ENCODE results near the gene FGFR3.

Gene FGFR3

DNA sequence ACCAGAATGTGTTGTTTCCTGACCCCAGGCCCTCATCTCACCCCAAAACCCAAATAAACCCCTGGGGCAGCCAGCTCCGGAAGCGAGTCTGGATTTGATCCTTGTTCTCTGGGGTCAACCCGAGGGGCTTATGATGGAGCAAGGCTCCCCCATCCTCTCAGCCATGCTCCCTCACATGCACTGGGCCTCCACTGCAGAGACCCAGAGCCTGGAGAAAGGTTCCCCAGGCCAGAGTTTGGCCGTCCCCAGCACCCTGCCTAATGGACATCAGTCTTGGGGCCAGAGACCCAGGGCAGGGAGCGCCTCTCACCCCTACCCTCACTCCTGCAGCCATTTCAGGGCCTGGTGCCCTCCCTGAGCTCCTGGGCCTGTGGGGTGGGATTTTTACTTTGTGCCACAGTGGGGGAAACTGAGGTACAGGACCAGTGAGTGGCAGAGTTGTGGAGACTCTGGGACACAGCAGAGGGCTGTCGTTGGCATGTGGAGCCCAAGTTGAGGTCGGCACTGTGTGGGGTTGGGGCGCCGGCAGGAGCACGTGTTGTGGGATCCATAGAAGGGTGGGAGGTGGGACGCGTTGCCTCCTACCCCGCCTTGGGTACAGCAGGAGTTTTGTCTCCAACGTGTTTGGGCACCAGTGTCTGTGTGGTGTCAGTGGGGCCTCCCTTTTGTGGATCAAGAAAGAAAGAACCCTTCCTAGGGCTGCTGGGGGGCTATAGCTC lies 3.6 kb downstream of the FGFR3 start:
- no peak overlapping the region for H3K4me2 ChIP-seq (ENCODE audit: low read depth, low read length)
- peaks cover 74% of the 10 kb centered on the region for H3K27me3 ChIP-seq (replicated peaks; ENCODE audit: insufficient read depth, low read length)

DNA sequence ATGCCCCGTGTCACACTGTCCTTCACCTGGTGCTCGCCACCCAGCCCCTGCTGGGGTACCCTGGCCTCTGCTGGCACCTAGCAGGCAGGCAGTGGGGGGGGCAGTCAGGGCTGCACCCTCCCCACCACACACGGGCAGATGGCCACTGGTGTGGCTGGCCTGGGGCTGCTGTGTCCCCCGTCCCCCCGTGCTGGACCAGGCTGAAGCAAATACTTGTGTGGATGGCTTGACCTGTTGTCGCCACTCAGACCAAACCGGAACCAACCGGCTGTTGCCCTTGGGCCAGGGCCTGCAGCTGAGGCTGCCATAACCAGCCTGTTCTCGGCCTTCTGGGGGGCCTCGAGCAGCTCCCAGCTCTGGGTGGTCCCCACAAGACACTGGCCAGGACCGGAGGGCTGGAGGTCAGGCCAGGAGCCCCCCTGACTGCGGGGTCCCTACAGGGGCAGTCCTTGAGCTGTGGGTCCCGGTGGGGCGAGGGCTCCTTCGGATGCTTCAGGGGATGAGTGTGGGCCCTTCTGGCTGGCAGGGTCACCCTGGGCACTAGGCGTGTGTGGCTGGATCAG lies 4.3 kb downstream of the FGFR3 start:
- Histone ChIP-seq H3K27me3 (replicated peaks; ENCODE audit: insufficient read depth, low read length) (peaks cover 71% of the 10 kb centered on the region), H3K9ac (ENCODE audit: low read length) (no peak overlapping the region), H3F3A (ENCODE audit: insufficient read depth, low read length) (no peaks in the 10 kb centered on the region), H3K4me3 (ENCODE audit: low read length) (no peak overlapping the region), H3K4me2 (ENCODE audit: low read depth, low read length) (no peak overlapping the region), H3K27ac (ENCODE audit: low read length) (no peak overlapping the region), H3K9me3 (replicated peaks; ENCODE audit: insufficient read depth, low read length) (no peaks in the 10 kb centered on the region), H2AFZ (ENCODE audit: low read length) (no peak overlapping the region), H4K20me1 (ENCODE audit: insufficient read depth, low read length) (no peaks in the 10 kb centered on the region), H3K4me1 (ENCODE audit: low read length) (no peaks in the 10 kb centered on the region), H3K79me2 (ENCODE audit: low read length) (no peaks in the 10 kb centered on the region), H3K36me3 (replicated peaks; ENCODE audit: insufficient read depth, low read length) (no peaks in the 10 kb centered on the region), H3K9me2 (replicated peaks; ENCODE audit: insufficient read depth, low read length) (no peaks in the 10 kb centered on the region)
- no peak for DNase-seq
- TF ChIP-seq EZH2 (optimal IDR thresholded peaks at IDR 0.05; ENCODE audit: low read depth, low read length) (no peak), EZH2phosphoT487 (IDR thresholded peaks at IDR 0.05; ENCODE audit: low read length) (no peak)
- TF ChIP-seq, protein P1, sequence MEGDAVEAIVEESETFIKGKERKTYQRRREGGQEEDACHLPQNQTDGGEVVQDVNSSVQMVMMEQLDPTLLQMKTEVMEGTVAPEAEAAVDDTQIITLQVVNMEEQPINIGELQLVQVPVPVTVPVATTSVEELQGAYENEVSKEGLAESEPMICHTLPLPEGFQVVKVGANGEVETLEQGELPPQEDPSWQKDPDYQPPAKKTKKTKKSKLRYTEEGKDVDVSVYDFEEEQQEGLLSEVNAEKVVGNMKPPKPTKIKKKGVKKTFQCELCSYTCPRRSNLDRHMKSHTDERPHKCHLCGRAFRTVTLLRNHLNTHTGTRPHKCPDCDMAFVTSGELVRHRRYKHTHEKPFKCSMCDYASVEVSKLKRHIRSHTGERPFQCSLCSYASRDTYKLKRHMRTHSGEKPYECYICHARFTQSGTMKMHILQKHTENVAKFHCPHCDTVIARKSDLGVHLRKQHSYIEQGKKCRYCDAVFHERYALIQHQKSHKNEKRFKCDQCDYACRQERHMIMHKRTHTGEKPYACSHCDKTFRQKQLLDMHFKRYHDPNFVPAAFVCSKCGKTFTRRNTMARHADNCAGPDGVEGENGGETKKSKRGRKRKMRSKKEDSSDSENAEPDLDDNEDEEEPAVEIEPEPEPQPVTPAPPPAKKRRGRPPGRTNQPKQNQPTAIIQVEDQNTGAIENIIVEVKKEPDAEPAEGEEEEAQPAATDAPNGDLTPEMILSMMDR (IDR thresholded peaks at IDR 0.05; ENCODE audit: low read length), result no peak

More for the DNA sequence above, 3.6 kb downstream of the FGFR3 start:
- Histone ChIP-seq H3K4me3 (ENCODE audit: low read length) (no peak overlapping the region), H3K79me2 (ENCODE audit: low read length) (no peaks in the 10 kb centered on the region), H3K36me3 (replicated peaks; ENCODE audit: insufficient read depth, low read length) (no peaks in the 10 kb centered on the region), H3F3A (ENCODE audit: insufficient read depth, low read length) (no peaks in the 10 kb centered on the region), H3K4me1 (ENCODE audit: low read length) (no peaks in the 10 kb centered on the region), H2AFZ (ENCODE audit: low read length) (no peak overlapping the region), H3K9ac (ENCODE audit: low read length) (no peak overlapping the region), H3K27ac (ENCODE audit: low read length) (no peak overlapping the region), H3K9me2 (replicated peaks; ENCODE audit: insufficient read depth, low read length) (no peaks in the 10 kb centered on the region), H4K20me1 (ENCODE audit: insufficient read depth, low read length) (no peaks in the 10 kb centered on the region), H3K9me3 (replicated peaks; ENCODE audit: insufficient read depth, low read length) (no peaks in the 10 kb centered on the region)
- DNase-seq, result no peak
- no peak for TF ChIP-seq EZH2phosphoT487 (IDR thresholded peaks at IDR 0.05; ENCODE audit: low read length)
- TF ChIP-seq EZH2 (optimal IDR thresholded peaks at IDR 0.05; ENCODE audit: low read depth, low read length), result no peak
- TF ChIP-seq, protein P1 (IDR thresholded peaks at IDR 0.05; ENCODE audit: low read length), result no peak

DNA sequence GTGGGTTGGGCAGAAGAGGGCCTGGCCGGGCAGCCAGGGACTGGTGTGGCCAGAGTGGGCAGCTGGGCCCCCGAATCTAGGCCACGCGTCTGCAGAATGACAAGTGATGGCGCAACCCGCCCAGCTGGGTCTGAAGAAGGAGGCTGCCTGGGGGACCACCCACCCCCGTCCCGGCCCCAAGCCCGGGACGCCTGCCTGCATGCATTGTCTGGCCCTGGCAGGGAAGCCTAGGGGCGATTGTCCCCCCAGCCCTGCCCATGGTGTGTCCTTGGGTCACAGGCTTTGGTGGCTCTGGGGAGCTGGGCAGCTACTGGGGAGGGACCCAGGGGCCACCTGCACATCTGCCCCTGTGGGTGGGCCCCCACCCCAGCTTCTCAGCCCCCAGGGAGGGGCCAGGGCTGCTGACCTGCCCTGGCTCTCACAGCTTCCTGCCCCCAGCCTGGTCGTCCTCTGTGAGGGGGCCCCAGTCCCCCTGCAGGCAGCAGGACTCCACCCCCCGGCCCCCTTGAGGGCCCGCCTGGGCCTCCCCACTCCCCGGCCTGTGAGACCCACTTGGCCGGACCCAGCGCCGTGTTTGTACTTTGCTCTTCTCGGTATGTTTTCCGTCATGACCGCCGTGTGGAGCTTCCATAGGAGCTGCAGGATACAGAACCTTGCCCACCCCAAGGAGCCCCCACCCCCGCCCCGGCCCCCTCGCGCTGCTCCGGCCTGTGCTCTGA lies 4.9 kb downstream of the FGFR3 start:
- no peak overlapping the region for H3K27ac ChIP-seq (ENCODE audit: low read length)
- H3K79me2 ChIP-seq (ENCODE audit: low read length), result no peaks in the 10 kb centered on the region
- peaks cover 71% of the 10 kb centered on the region for H3K27me3 ChIP-seq (replicated peaks; ENCODE audit: insufficient read depth, low read length)
- no peak overlapping the region for H3K4me2 ChIP-seq (ENCODE audit: low read depth, low read length)
- no peaks in the 10 kb centered on the region for H3K36me3 ChIP-seq (replicated peaks; ENCODE audit: insufficient read depth, low read length)
- DNase-seq, result no peak
- H2AFZ ChIP-seq (ENCODE audit: low read length), result no peak overlapping the region
- no peak overlapping the region for H3K9ac ChIP-seq (ENCODE audit: low read length)
- H3K4me3 ChIP-seq (ENCODE audit: low read length), result no peak overlapping the region
- no peaks in the 10 kb centered on the region for H3K9me2 ChIP-seq (replicated peaks; ENCODE audit: insufficient read depth, low read length)
- H3F3A ChIP-seq (ENCODE audit: insufficient read depth, low read length), result no peaks in the 10 kb centered on the region
- no peaks in the 10 kb centered on the region for H3K9me3 ChIP-seq (replicated peaks; ENCODE audit: insufficient read depth, low read length)
- TF ChIP-seq EZH2 (optimal IDR thresholded peaks at IDR 0.05; ENCODE audit: low read depth, low read length) (no peak), EZH2phosphoT487 (IDR thresholded peaks at IDR 0.05; ENCODE audit: low read length) (no peak)
- TF ChIP-seq, protein P1 (IDR thresholded peaks at IDR 0.05; ENCODE audit: low read length), result no peak
- H4K20me1 ChIP-seq (ENCODE audit: insufficient read depth, low read length), result no peaks in the 10 kb centered on the region
- no peaks in the 10 kb centered on the region for H3K4me1 ChIP-seq (ENCODE audit: low read length)
